SK-N-SH (cell line): ENCODE measurements around the gene ZNF532. TPM values are rescaled to one million over a fixed set of nuclear protein-coding genes. Genes with fewer than 3 reads are reported as not detected.
A peak's percentile ranks its signal among the peaks of the same experiment; 100 is the strongest.

Experiments
- CTCF ChIA-PET: fragments of 300-600, 350-600 bp; formaldehyde crosslinking; extraction: SDS; loops from one replicate; lab custom pipeline; 2021; lab: Yijun Ruan, JAX
- POLR2A ChIA-PET: fragments of 350-600 bp; sonication (Branson Sonifier 250); formaldehyde crosslinking; extraction: SDS; loops from one replicate; lab custom pipeline; 2020; ENCODE audit warnings: antibody characterized with exemption, inconsistent platforms; lab: Yijun Ruan, JAX
- DNase-seq: peaks from one replicate; pipeline ENCODE4 v3.0.0; 2012
- H2AFZ ChIP-seq: fragments of 200-600 bp; sonication (generic); 2 replicates; pipeline ENCODE4 v1.8.1; 2016; ENCODE audit warnings: antibody characterized with exemption, mild to moderate bottlenecking, low read depth
- H3F3A ChIP-seq: fragments of 200-600 bp; sonication (generic); replicated peaks from 2 replicates; pipeline ENCODE3; 2016; ENCODE audit warnings: antibody characterized with exemption, mild to moderate bottlenecking; ENCODE audit not compliant: insufficient read depth
- H3K27ac ChIP-seq, 2 experiments: fragments of 200-500 bp in 1 of 2; fragments of 200-600 bp in 1 of 2; sonication (Bioruptor generic) in 1 of 2; sonication (generic), shearing (Covaris generic) in 1 of 2; 2 replicates each; pipeline versions ENCODE4 v1.5.1 to v1.6.1; 2014 to 2016; ENCODE audit warnings: low read depth in 2 of 2, inconsistent platforms in 1 of 2, low read length in 1 of 2, mild to moderate bottlenecking in 1 of 2, mixed read lengths in 1 of 2
- H3K27me3 ChIP-seq: fragments of 200-600 bp; sonication (generic), shearing (Covaris generic); 2 replicates; pipeline ENCODE4 v1.6.1; 2016; ENCODE audit warnings: mixed run types; ENCODE audit not compliant: insufficient read depth
- H3K36me3 ChIP-seq, 2 experiments: fragments of 200-500 bp in 1 of 2; fragments of 200-600 bp in 1 of 2; sonication (Bioruptor generic) in 1 of 2; sonication (generic) in 1 of 2; replicated peaks in 1 of 2; 2 replicates each; pipeline versions ENCODE3 to v1.5.1; 2014 to 2016; ENCODE audit warnings: low read length in 1 of 2, mild to moderate bottlenecking in 1 of 2; ENCODE audit not compliant: insufficient read depth in 2 of 2, control insufficient read depth in 1 of 2
- H3K4me1 ChIP-seq, 2 experiments: fragments of 200-500 bp in 1 of 2; fragments of 200-600 bp in 1 of 2; sonication (Bioruptor generic) in 1 of 2; sonication (generic), shearing (Covaris generic) in 1 of 2; 2 replicates each; pipeline versions ENCODE4 v1.5.1 to v1.6.1; 2014 to 2016; ENCODE audit warnings: low read depth in 1 of 2, low read length in 1 of 2, mixed run types in 1 of 2; ENCODE audit not compliant: insufficient read depth in 2 of 2, control insufficient read depth in 1 of 2
- H3K4me2 ChIP-seq: fragments of 200-600 bp; sonication (generic), shearing (Covaris generic); 2 replicates; pipeline ENCODE4 v1.6.1; 2017; ENCODE audit warnings: mixed run types
- H3K4me3 ChIP-seq, 2 experiments: fragments of 200-500 bp in 1 of 2; fragments of 200-600 bp in 1 of 2; sonication (Bioruptor generic) in 1 of 2; sonication (generic), shearing (Covaris generic) in 1 of 2; 2 replicates each; pipeline versions ENCODE4 v1.5.1 to v1.8.1; 2014 to 2016; ENCODE audit warnings: low read depth in 2 of 2, inconsistent platforms in 1 of 2, low read length in 1 of 2, mild to moderate bottlenecking in 1 of 2, mixed read lengths in 1 of 2, moderate library complexity in 1 of 2
- H3K79me2 ChIP-seq: fragments of 200-600 bp; sonication (generic); 2 replicates; pipeline ENCODE4 v1.8.1; 2017; ENCODE audit warnings: mild to moderate bottlenecking; ENCODE audit not compliant: insufficient read depth
- H3K9ac ChIP-seq: fragments of 200-600 bp; sonication (generic); 2 replicates; pipeline ENCODE4 v1.6.1; 2017; ENCODE audit warnings: mixed run types
- H3K9me2 ChIP-seq: fragments of 200-600 bp; sonication (generic); 2 replicates; pipeline ENCODE4 v1.6.1; 2017; ENCODE audit warnings: mixed run types
- H3K9me3 ChIP-seq: fragments of 200-600 bp; sonication (generic); 2 replicates; pipeline ENCODE4 v1.6.1; 2017; ENCODE audit warnings: mixed run types, mild to moderate bottlenecking, moderate library complexity
- H4K20me1 ChIP-seq: fragments of 200-600 bp; sonication (generic); 2 replicates; pipeline ENCODE4 v1.6.1; 2017; ENCODE audit warnings: mild to moderate bottlenecking, mixed run types; ENCODE audit not compliant: insufficient read depth
- CTCF ChIP-seq: fragments of 200-600 bp; sonication (generic); IDR thresholded peaks from 2 replicates; pipeline ENCODE4 v1.6.1; 2017; ENCODE audit warnings: antibody characterized with exemption, mild to moderate bottlenecking, moderate library complexity
- FOXM1 ChIP-seq: IDR thresholded peaks from 2 replicates; pipeline ENCODE4 v1.4.0; 2012; ENCODE audit warnings: low read depth, mild to moderate bottlenecking
- MEF2A ChIP-seq: IDR thresholded peaks from 2 replicates; pipeline ENCODE4 v1.4.0; 2012; ENCODE audit warnings: low read depth, borderline replicate concordance
- PBX3 ChIP-seq: IDR thresholded peaks from 2 replicates; pipeline ENCODE4; 2012
- POLR2AphosphoS5 ChIP-seq: IDR thresholded peaks from 2 replicates; pipeline ENCODE4 v1.6.1; 2012; ENCODE audit warnings: low read depth, low read length
- REST ChIP-seq: IDR thresholded peaks from 2 replicates; pipeline ENCODE4 v1.6.1; 2012; ENCODE audit warnings: mild to moderate bottlenecking, low read depth, low read length, moderate library complexity
- RFX5 ChIP-seq: IDR thresholded peaks from 2 replicates; pipeline ENCODE4 v1.6.1; 2012; ENCODE audit warnings: mild to moderate bottlenecking, improper control_type of control experiment, low read length
- RXRA ChIP-seq: IDR thresholded peaks from 2 replicates; pipeline ENCODE4 v1.4.0; 2012; ENCODE audit warnings: low read depth, mild to moderate bottlenecking, borderline replicate concordance
- TEAD4 ChIP-seq: IDR thresholded peaks from 2 replicates; pipeline ENCODE4 v1.4.0; 2012; ENCODE audit warnings: mild to moderate bottlenecking, borderline replicate concordance; ENCODE audit not compliant: insufficient read depth
- WGBS: methylation state at CpG from one replicate; pipeline ENCODE4 v1.1.6; 2017; ENCODE audit warnings: low lambda C conversion rate; 5-methylcytosine and 5-hydroxymethylcytosine counted together
- polyA plus RNA-seq, 3 experiments: library from polyadenylated mRNA; depleted of rRNA; stranded (reverse); fragments of >200 nt; gene quantifications; 2 replicates each; pipeline ENCODE4 v1.2.3, GENCODE V29; 2012

Gene ZNF532
- polyA plus RNA-seq, 1 of the 3 experiments (the other 2 are of a cell fraction) = 34.7 TPM

GRCh38 chr18:58991167-58991798, 126.6 kb downstream of the ZNF532 start (continued):
- TF ChIP-seq CTCF = peak; percentile 24; the same call in 1 of the 2 replicates
- TF ChIP-seq MEF2A = peak; percentile 71; the same call in 1 of the 2 replicates
- no peak for TF ChIP-seq FOXM1
- TF ChIP-seq POLR2AphosphoS5 = peak; percentile 51; the same call in 1 of the 2 replicates
- TF ChIP-seq TEAD4 = no peak
- no peak for TF ChIP-seq RFX5
- TF ChIP-seq RXRA = peak; percentile 59; the same call in 1 of the 2 replicates

GRCh38 chr18:58992301-58993231, 127.9 kb downstream of the ZNF532 start:
- H3K36me3 ChIP-seq = no peaks in the 10 kb centered on the region

More at GRCh38 chr18:58992301-58993231, 127.9 kb downstream of the ZNF532 start:
- no peaks in the 10 kb centered on the region for H3K9me3 ChIP-seq
- no peaks in the 10 kb centered on the region for H3K27me3 ChIP-seq
- H2AFZ ChIP-seq = 0 out of 2 replicates have a peak overlapping the region, but pooled peaks have one; percentile 26
- H4K20me1 ChIP-seq = no peaks in the 10 kb centered on the region
- peak overlapping the region; percentile 69 to 100 for H3K27ac ChIP-seq
- peak overlapping the region; percentile 37; the same call in 1 of the 2 replicates for H3K9ac ChIP-seq
- no peak overlapping the region for H3K4me3 ChIP-seq
- ChIA-PET CTCF (no interaction called here), POLR2A (no interaction called here)
- 52% methylated on average over 15 of the region's 16 CpGs for WGBS
- TF ChIP-seq PBX3 (0 out of 2 replicates have a peak, but pooled peaks have one; percentile 2), REST (no peak)
- H3K9me2 ChIP-seq = no peaks in the 10 kb centered on the region
- peaks cover 9 to 49% of the 10 kb centered on the region in 2 experiments; a peak in 3 of 4 replicates for H3K4me1 ChIP-seq
- no peaks in the 10 kb centered on the region for H3K79me2 ChIP-seq
- no peak for DNase-seq
- peaks cover 60% of the 10 kb centered on the region for H3F3A ChIP-seq
- peak overlapping the region; percentile 48 for H3K4me2 ChIP-seq
